ENCODE measurements around the gene ORAI1. TPM values are rescaled to one million over a fixed set of nuclear protein-coding genes. Genes with fewer than 3 reads are reported as not detected.

Gene ORAI1
- polyA plus RNA-seq, 1 donor (not counting 4 experiments of a cell fraction or from before 2014, with no cell fraction given): 17.1 TPM

GRCh38 chr12:121580959-121581685, 45.2 kb upstream of the ORAI1 start, which contains the start of gene KDM2B:
KDM2B (minus strand) TSS chr12:121581023; CDS start chr12:121580911, 112 bp downstream.
- FAIRE-seq (no peak), DNase-seq (ENCODE audit: low read depth, low spot score) (no peak)
- peaks cover 37% of the 10 kb centered on the region for H3K4me1 ChIP-seq (ENCODE audit: control insufficient read depth, extremely low read depth, insufficient read depth, low read length)
- dilution Hi-C loops (cut with MboI; ENCODE audit: extremely low pct_ligation_motif_present, low sequenced_read_pairs): no loop called here
- H3K36me3 ChIP-seq (ENCODE audit: control insufficient read depth in 2 of 2, extremely low read depth in 1 of 2, insufficient read depth in 2 of 2, low read length in 2 of 2): no peaks in the 10 kb centered on the region
- no peaks in the 10 kb centered on the region for H3K79me2 ChIP-seq (ENCODE audit: control insufficient read depth, insufficient read depth, low read length)
- H3K4me2 ChIP-seq (ENCODE audit: control insufficient read depth, extremely low read depth, insufficient read depth, low read depth, low read length): peak within 1 kb of the TSS; percentile 92
- H3K4me3 ChIP-seq (ENCODE audit: control insufficient read depth in 2 of 3, extremely low read depth in 1 of 3, insufficient read depth in 2 of 3, low read depth in 1 of 3, low read length in 3 of 3): peak within 1 kb of the TSS; percentile 48 to 72 (median 70)
- H2AFZ ChIP-seq (ENCODE audit: control insufficient read depth, low read length): peak within 1 kb of the TSS; percentile 90
- no peaks in the 10 kb centered on the region for H3K27me3 ChIP-seq (ENCODE audit: control insufficient read depth, extremely low read depth, insufficient read depth, low read length)
- TF ChIP-seq EZH2 (IDR thresholded peaks at IDR 0.05; ENCODE audit: low read length): no peak
- TF ChIP-seq CTCF (optimal IDR thresholded peaks at IDR 0.05 in 1 of 3, IDR thresholded peaks at IDR 0.05 in 1 of 3, conservative IDR thresholded peaks at IDR 0.05 in 1 of 3; ENCODE audit: extremely low read depth in 1 of 3, insufficient read depth in 2 of 3, low read length in 3 of 3): peak in 1 of 3 experiments; percentile 8
- H3K9me3 ChIP-seq (ENCODE audit: control insufficient read depth, low read depth, low read length): no peaks in the 10 kb centered on the region
- H3K27ac ChIP-seq (ENCODE audit: control insufficient read depth, insufficient read depth, low read length): peak within 1 kb of the TSS; percentile 65
- no peaks in the 10 kb centered on the region for H4K20me1 ChIP-seq (ENCODE audit: control insufficient read depth, extremely low read depth, insufficient read depth, low read length)
- peaks cover 3% of the 10 kb centered on the region for H3K9me1 ChIP-seq (ENCODE audit: control insufficient read depth, extremely low read depth, insufficient read depth, low read length)
- H3K9ac ChIP-seq (ENCODE audit: control insufficient read depth, extremely low read depth, insufficient read depth, low read length): peak within 1 kb of the TSS; percentile 83

GRCh38 chr12:121581686-121582429, 44.5 kb upstream of the ORAI1 start:
- FAIRE-seq (no peak), DNase-seq (ENCODE audit: low read depth, low spot score) (no peak)
- Histone ChIP-seq H3K4me3 (ENCODE audit: control insufficient read depth in 2 of 3, extremely low read depth in 1 of 3, insufficient read depth in 2 of 3, low read depth in 1 of 3, low read length in 3 of 3) (no peak overlapping the region), H3K36me3 (ENCODE audit: control insufficient read depth in 2 of 2, extremely low read depth in 1 of 2, insufficient read depth in 2 of 2, low read length in 2 of 2) (no peaks in the 10 kb centered on the region), H4K20me1 (ENCODE audit: control insufficient read depth, extremely low read depth, insufficient read depth, low read length) (no peaks in the 10 kb centered on the region), H3K27ac (ENCODE audit: control insufficient read depth, insufficient read depth, low read length) (no peak overlapping the region), H3K9ac (ENCODE audit: control insufficient read depth, extremely low read depth, insufficient read depth, low read length) (no peak overlapping the region), H3K4me1 (ENCODE audit: control insufficient read depth, extremely low read depth, insufficient read depth, low read length) (peaks cover 30% of the 10 kb centered on the region), H2AFZ (ENCODE audit: control insufficient read depth, low read length) (no peak overlapping the region), H3K79me2 (ENCODE audit: control insufficient read depth, insufficient read depth, low read length) (no peaks in the 10 kb centered on the region), H3K9me1 (ENCODE audit: control insufficient read depth, extremely low read depth, insufficient read depth, low read length) (peaks cover 3% of the 10 kb centered on the region), H3K9me3 (ENCODE audit: control insufficient read depth, low read depth, low read length) (no peaks in the 10 kb centered on the region), H3K4me2 (ENCODE audit: control insufficient read depth, extremely low read depth, insufficient read depth, low read depth, low read length) (peak overlapping the region; percentile 92), H3K27me3 (ENCODE audit: control insufficient read depth, extremely low read depth, insufficient read depth, low read length) (no peaks in the 10 kb centered on the region)
- dilution Hi-C loops (cut with MboI; ENCODE audit: extremely low pct_ligation_motif_present, low sequenced_read_pairs): no loop called here
- no peak for TF ChIP-seq CTCF (optimal IDR thresholded peaks at IDR 0.05 in 1 of 3, IDR thresholded peaks at IDR 0.05 in 1 of 3, conservative IDR thresholded peaks at IDR 0.05 in 1 of 3; ENCODE audit: extremely low read depth in 1 of 3, insufficient read depth in 2 of 3, low read length in 3 of 3)
- TF ChIP-seq EZH2 (IDR thresholded peaks at IDR 0.05; ENCODE audit: low read length): no peak
